Endothelial cell of umbilical vein (primary cell): ENCODE results near the gene LGALS12. TPM values are rescaled to one million over a fixed set of nuclear protein-coding genes. Genes with fewer than 3 reads are reported as not detected.

ENCODE experiments used
- BruUV-seq: library from RNA; stranded (reverse); fragments of 400-500 nt; replicated peaks from 2 replicates; lab custom pipeline; 2021; lab: Mats Ljungman, UMichigan
- CTCF ChIA-PET: fragments of 300-600, 350-600 bp; sonication (Branson Sonifier 250); formaldehyde crosslinking; loops from one replicate; lab custom pipeline; 2021; ENCODE audit warnings: antibody characterized with exemption, inconsistent platforms; lab: Charles Lee
- POLR2A ChIA-PET: fragments of 300-600, 350-600 bp; sonication (Branson Sonifier 250); formaldehyde crosslinking; loops from one replicate; lab custom pipeline; 2021; ENCODE audit warnings: antibody characterized with exemption, inconsistent platforms; lab: Charles Lee
- DNase-seq: peaks from one replicate; pipeline ENCODE4 v3.0.0-alpha.2; 2011; ENCODE audit warnings: low read depth, low spot score
- FAIRE-seq: peaks from 2 replicates; lab custom pipeline; 2011; peaks lifted over from hg19 to GRCh38; lab: Jason Lieb, UNC
- H2AFZ ChIP-seq: 2 replicates; pipeline ENCODE4 v1.6.0; 2012; ENCODE audit warnings: low read depth, low read length, control low read depth, inconsistent platforms
- H3K27ac ChIP-seq: 2 replicates; pipeline ENCODE4 v1.5.1; 2011; ENCODE audit warnings: low read depth, mild to moderate bottlenecking, control low read depth, low read length, moderate library complexity; ENCODE audit not compliant: insufficient read depth
- H3K27me3 ChIP-seq, 2 experiments: 2 replicates each; pipeline versions ENCODE4 v1.6.0 to v1.6.1; 2011; ENCODE audit warnings: low read length in 2 of 2, mixed read lengths in 1 of 2; ENCODE audit not compliant: control insufficient read depth in 2 of 2, insufficient read depth in 2 of 2
- H3K36me3 ChIP-seq, 2 experiments: 2 replicates in 1 of 2; 3 replicates in 1 of 2; pipeline ENCODE4 v1.5.1; 2011; ENCODE audit warnings: low read length in 2 of 2, mild to moderate bottlenecking in 1 of 2, moderate library complexity in 1 of 2; ENCODE audit not compliant: control insufficient read depth in 2 of 2, insufficient read depth in 2 of 2; ENCODE audit errors: extremely low read depth in 1 of 2
- H3K4me1 ChIP-seq: 3 replicates; pipeline ENCODE4 v1.5.1; 2011; ENCODE audit warnings: mild to moderate bottlenecking, low read length; ENCODE audit not compliant: control insufficient read depth, insufficient read depth; ENCODE audit errors: extremely low read depth
- H3K4me2 ChIP-seq: 2 replicates; pipeline ENCODE4 v1.6.1; 2011; ENCODE audit warnings: low read length, control low read depth, mixed read lengths; ENCODE audit not compliant: insufficient read depth
- H3K4me3 ChIP-seq, 3 experiments: fragments of 200-600 bp in 1 of 3; sonication (generic), shearing (Covaris generic) in 1 of 3; replicated peaks in 1 of 3; 2 replicates each; pipeline ENCODE4 v1.5.1; 2011 to 2016; ENCODE audit warnings: control low read depth in 3 of 3, low read length in 3 of 3, mild to moderate bottlenecking in 2 of 3, inconsistent platforms in 1 of 3, low read depth in 1 of 3, moderate library complexity in 1 of 3; ENCODE audit not compliant: insufficient read depth in 1 of 3
- H3K79me2 ChIP-seq: 2 replicates; pipeline ENCODE4 v1.6.0; 2012; ENCODE audit warnings: low read length, inconsistent platforms; ENCODE audit not compliant: control insufficient read depth, insufficient read depth
- H3K9ac ChIP-seq: replicated peaks from 2 replicates; pipeline ENCODE3; 2011; ENCODE audit warnings: low read length, control low read depth; ENCODE audit not compliant: insufficient read depth; ENCODE audit errors: extremely low read depth
- H3K9me1 ChIP-seq: replicated peaks from 3 replicates; pipeline ENCODE4 v1.6.0; 2011; ENCODE audit warnings: mild to moderate bottlenecking, low read length; ENCODE audit not compliant: control insufficient read depth, insufficient read depth; ENCODE audit errors: extremely low read depth
- H3K9me3 ChIP-seq: replicated peaks from 2 replicates; pipeline ENCODE4 v1.5.1; 2012; ENCODE audit warnings: low read length, inconsistent platforms; ENCODE audit not compliant: control insufficient read depth, insufficient read depth
- H4K20me1 ChIP-seq: replicated peaks from 2 replicates; pipeline ENCODE3; 2011; ENCODE audit warnings: mild to moderate bottlenecking, low read length; ENCODE audit not compliant: control insufficient read depth, insufficient read depth; ENCODE audit errors: extremely low read depth
- EZH2 ChIP-seq: IDR thresholded peaks from 2 replicates; pipeline ENCODE4 v1.6.1; 2012; ENCODE audit warnings: borderline replicate concordance, low read depth, mild to moderate bottlenecking, moderate library complexity, low read length, inconsistent platforms; ENCODE audit not compliant: severe bottlenecking
- FOS ChIP-seq: IDR thresholded peaks from 2 replicates; pipeline ENCODE4 v1.6.1; 2011; ENCODE audit warnings: mild to moderate bottlenecking, low read length, moderate library complexity, borderline replicate concordance; ENCODE audit not compliant: insufficient read depth
- GATA2 ChIP-seq: IDR thresholded peaks from 2 replicates; pipeline ENCODE4 v1.7.0; 2011; ENCODE audit warnings: low read depth, mild to moderate bottlenecking, moderate library complexity, mixed read lengths, low read length; ENCODE audit not compliant: insufficient read length, insufficient read depth
- JUN ChIP-seq: IDR thresholded peaks from 2 replicates; pipeline ENCODE4 v1.6.1; 2011; ENCODE audit warnings: borderline replicate concordance, low read depth; ENCODE audit not compliant: insufficient read length, insufficient read depth
- MYC ChIP-seq: IDR thresholded peaks from one replicate; pipeline ENCODE4 v1.6.1; 2011; ENCODE audit warnings: mild to moderate bottlenecking, low read depth, low read length
- POLR2A ChIP-seq: IDR thresholded peaks from 2 replicates; pipeline ENCODE4 v1.6.1; 2012; ENCODE audit warnings: low read depth, mild to moderate bottlenecking, control low read depth, low read length
- POLR2AphosphoS5 ChIP-seq: IDR thresholded peaks from 2 replicates; pipeline ENCODE4 v1.6.1; 2012; ENCODE audit warnings: low read depth, mild to moderate bottlenecking, control low read depth, low read length, moderate library complexity; ENCODE audit not compliant: insufficient read depth
- dilution Hi-C: fragments of 300-500 bp; cut with MboI; formaldehyde crosslinking; loops from one replicate; pipeline ENCODE4 v1.15.0; 2019; ENCODE audit warnings: low sequenced_read_pairs; ENCODE audit not compliant: extremely low pct_ligation_motif_present
- intact Hi-C: fragments of 100-400 bp; cut with micrococcal nuclease; formaldehyde crosslinking; loops from one replicate; pipeline ENCODE4 v1.10.0; 2022
- polyA plus RNA-seq, 4 experiments: library from polyadenylated mRNA; depleted of rRNA in 3 of 4; stranded (reverse) in 3 of 4; unstranded in 1 of 4; fragments of >200 nt; gene quantifications; 2 replicates each; pipeline versions ENCODE4 v1.2.1 to v1.2.3, GENCODE V29; 2011 to 2012; ENCODE audit warnings: missing spikeins in 1 of 4
- total RNA-seq: library from RNA; stranded (reverse); gene quantifications from 2 replicates; pipeline ENCODE4 v1.2.3, GENCODE V29; 2021
- TF ChIP-seq, protein P1 (sequence below), 2 donors: IDR thresholded peaks; 1 replicate in 1 of 2; 2 replicates in 1 of 2; pipeline ENCODE4 v1.5.1; 2011; ENCODE audit warnings: low read length in 2 of 2, mild to moderate bottlenecking in 2 of 2, moderate library complexity in 2 of 2, control low read depth in 1 of 2, inconsistent platforms in 1 of 2, low read depth in 1 of 2; ENCODE audit not compliant: insufficient read depth in 1 of 2; ENCODE audit errors: extremely low read depth in 1 of 2
- TF ChIP-seq, protein P2 (sequence below): IDR thresholded peaks from 2 replicates; pipeline ENCODE4 v1.6.1; 2011; ENCODE audit not compliant: insufficient read depth, insufficient read length

The LGALS12 gene
- total and polyA plus RNA-seq, 2 donors (not counting 3 experiments of a cell fraction or from before 2014, with no cell fraction given) = not detected

GRCh38 chr11:63511048-63511748, 5.3 kb downstream of the LGALS12 start:
- H3K9ac ChIP-seq = no peak overlapping the region

More at GRCh38 chr11:63511048-63511748, 5.3 kb downstream of the LGALS12 start:
- Histone ChIP-seq H3K9me1 (no peaks in the 10 kb centered on the region), H2AFZ (no peak overlapping the region), H3K4me2 (no peak overlapping the region), H3K4me3 (no peak overlapping the region), H3K4me1 (no peaks in the 10 kb centered on the region), H3K27ac (no peak overlapping the region), H3K79me2 (no peaks in the 10 kb centered on the region), H4K20me1 (no peaks in the 10 kb centered on the region), H3K27me3 (peaks cover 0 to 3% of the 10 kb centered on the region in 2 experiments), H3K36me3 (no peaks in the 10 kb centered on the region), H3K9me3 (no peaks in the 10 kb centered on the region)
- BruUV-seq = no TSS peak
- dilution Hi-C loops = no loop called here
- TF ChIP-seq JUN (no peak), POLR2A (no peak), FOS (no peak), GATA2 (no peak), EZH2 (no peak), POLR2AphosphoS5 (no peak), MYC (no peak)
- TF ChIP-seq, protein P1, sequence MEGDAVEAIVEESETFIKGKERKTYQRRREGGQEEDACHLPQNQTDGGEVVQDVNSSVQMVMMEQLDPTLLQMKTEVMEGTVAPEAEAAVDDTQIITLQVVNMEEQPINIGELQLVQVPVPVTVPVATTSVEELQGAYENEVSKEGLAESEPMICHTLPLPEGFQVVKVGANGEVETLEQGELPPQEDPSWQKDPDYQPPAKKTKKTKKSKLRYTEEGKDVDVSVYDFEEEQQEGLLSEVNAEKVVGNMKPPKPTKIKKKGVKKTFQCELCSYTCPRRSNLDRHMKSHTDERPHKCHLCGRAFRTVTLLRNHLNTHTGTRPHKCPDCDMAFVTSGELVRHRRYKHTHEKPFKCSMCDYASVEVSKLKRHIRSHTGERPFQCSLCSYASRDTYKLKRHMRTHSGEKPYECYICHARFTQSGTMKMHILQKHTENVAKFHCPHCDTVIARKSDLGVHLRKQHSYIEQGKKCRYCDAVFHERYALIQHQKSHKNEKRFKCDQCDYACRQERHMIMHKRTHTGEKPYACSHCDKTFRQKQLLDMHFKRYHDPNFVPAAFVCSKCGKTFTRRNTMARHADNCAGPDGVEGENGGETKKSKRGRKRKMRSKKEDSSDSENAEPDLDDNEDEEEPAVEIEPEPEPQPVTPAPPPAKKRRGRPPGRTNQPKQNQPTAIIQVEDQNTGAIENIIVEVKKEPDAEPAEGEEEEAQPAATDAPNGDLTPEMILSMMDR (IDR thresholded peaks at IDR 0.05; ENCODE audit: extremely low read depth in 1 of 2, insufficient read depth in 1 of 2, low read depth in 1 of 2, low read length in 2 of 2) = no peak
- TF ChIP-seq, protein P2, sequence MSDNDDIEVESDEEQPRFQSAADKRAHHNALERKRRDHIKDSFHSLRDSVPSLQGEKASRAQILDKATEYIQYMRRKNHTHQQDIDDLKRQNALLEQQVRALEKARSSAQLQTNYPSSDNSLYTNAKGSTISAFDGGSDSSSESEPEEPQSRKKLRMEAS = no peak
- DNase-seq (no peak), FAIRE-seq (no peak)
- intact Hi-C loops = no loop called here
- POLR2A ChIA-PET = no interaction called here
- CTCF ChIA-PET = interaction anchor here (1.2 kb wide), 1 partner anchor 32 kb away, joined by 3 read pairs; no protein-coding TSS in a partner anchor
